PFSK-1 (cell line): Measurements from ENCODE around the gene TOP1.

Experiments
- FOXP2 ChIP-seq: optimal IDR thresholded peaks from 2 replicates; pipeline ENCODE3; 2011; ENCODE audit warnings: borderline replicate concordance, control low read depth, inconsistent platforms; ENCODE audit not compliant: insufficient read depth; ENCODE audit errors: extremely low read length, extremely low read depth
- POLR2AphosphoS5 ChIP-seq: IDR thresholded peaks from 2 replicates; pipeline ENCODE4 v1.6.1; 2012; ENCODE audit warnings: low read depth, mild to moderate bottlenecking, control low read depth, low read length, moderate library complexity
- TAF1 ChIP-seq: IDR thresholded peaks from 2 replicates; pipeline ENCODE4 v1.6.1; 2012; ENCODE audit warnings: low read length, control low read depth, borderline replicate concordance; ENCODE audit not compliant: insufficient read depth
- TF ChIP-seq, protein P1 (sequence below), 2 experiments: IDR thresholded peaks; 2 replicates each; pipeline versions ENCODE4 v1.6.1 to v1.8.0; 2011 to 2012; ENCODE audit warnings: low read depth in 2 of 2, low read length in 2 of 2, control low read depth in 1 of 2, inconsistent platforms in 1 of 2, mild to moderate bottlenecking in 1 of 2, moderate library complexity in 1 of 2; ENCODE audit not compliant: insufficient read depth in 1 of 2

GRCh38 chr20:41148942-41149341 is 120.3 kb downstream of the TOP1 start:
- no peak for TF ChIP-seq POLR2AphosphoS5
- TF ChIP-seq TAF1: no peak
- TF ChIP-seq, protein P1, sequence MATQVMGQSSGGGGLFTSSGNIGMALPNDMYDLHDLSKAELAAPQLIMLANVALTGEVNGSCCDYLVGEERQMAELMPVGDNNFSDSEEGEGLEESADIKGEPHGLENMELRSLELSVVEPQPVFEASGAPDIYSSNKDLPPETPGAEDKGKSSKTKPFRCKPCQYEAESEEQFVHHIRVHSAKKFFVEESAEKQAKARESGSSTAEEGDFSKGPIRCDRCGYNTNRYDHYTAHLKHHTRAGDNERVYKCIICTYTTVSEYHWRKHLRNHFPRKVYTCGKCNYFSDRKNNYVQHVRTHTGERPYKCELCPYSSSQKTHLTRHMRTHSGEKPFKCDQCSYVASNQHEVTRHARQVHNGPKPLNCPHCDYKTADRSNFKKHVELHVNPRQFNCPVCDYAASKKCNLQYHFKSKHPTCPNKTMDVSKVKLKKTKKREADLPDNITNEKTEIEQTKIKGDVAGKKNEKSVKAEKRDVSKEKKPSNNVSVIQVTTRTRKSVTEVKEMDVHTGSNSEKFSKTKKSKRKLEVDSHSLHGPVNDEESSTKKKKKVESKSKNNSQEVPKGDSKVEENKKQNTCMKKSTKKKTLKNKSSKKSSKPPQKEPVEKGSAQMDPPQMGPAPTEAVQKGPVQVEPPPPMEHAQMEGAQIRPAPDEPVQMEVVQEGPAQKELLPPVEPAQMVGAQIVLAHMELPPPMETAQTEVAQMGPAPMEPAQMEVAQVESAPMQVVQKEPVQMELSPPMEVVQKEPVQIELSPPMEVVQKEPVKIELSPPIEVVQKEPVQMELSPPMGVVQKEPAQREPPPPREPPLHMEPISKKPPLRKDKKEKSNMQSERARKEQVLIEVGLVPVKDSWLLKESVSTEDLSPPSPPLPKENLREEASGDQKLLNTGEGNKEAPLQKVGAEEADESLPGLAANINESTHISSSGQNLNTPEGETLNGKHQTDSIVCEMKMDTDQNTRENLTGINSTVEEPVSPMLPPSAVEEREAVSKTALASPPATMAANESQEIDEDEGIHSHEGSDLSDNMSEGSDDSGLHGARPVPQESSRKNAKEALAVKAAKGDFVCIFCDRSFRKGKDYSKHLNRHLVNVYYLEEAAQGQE (IDR thresholded peaks at IDR 0.05; ENCODE audit: insufficient read depth in 1 of 2, low read depth in 2 of 2, low read length in 2 of 2): no peak
- TF ChIP-seq FOXP2: no peak
